Epithelial cell of proximal tubule (primary cell): Measurements from ENCODE around the gene USP27X. TPM values are rescaled to one million over a fixed set of nuclear protein-coding genes. Genes with fewer than 3 reads are reported as not detected.

Source experiments
- DNase-seq: peaks from one replicate; pipeline ENCODE4 v3.0.0-alpha.2; 2011; ENCODE audit warnings: low read depth
- H3K4me3 ChIP-seq: 2 replicates; pipeline ENCODE4 v1.5.1; 2011; ENCODE audit warnings: low read depth, mild to moderate bottlenecking, low read length
- CTCF ChIP-seq: conservative IDR thresholded peaks from 2 replicates; pipeline ENCODE4 v1.5.1; 2012; ENCODE audit warnings: low read depth, mild to moderate bottlenecking, low read length
- total RNA-seq: library from RNA; depleted of rRNA; stranded (reverse); fragments of >200 nt; gene quantifications from 2 replicates; pipeline ENCODE4 v1.2.3, GENCODE V29; 2015

Gene USP27X
- total RNA-seq, 1 donor from 2014 or later: 2.7 TPM

- no peak for DNase-seq
- TF ChIP-seq CTCF: no peak
- no peak overlapping the region for H3K4me3 ChIP-seq
Observed at GRCh38 chrX:49912861-49913260, 33.6 kb downstream of the USP27X start.

GRCh38 chrX:49915361-49916222, 36.3 kb downstream of the USP27X start:
- DNase-seq: no peak
- no peak overlapping the region for H3K4me3 ChIP-seq
- peak; percentile 83 for TF ChIP-seq CTCF

GRCh38 chrX:49919617-49920016, 40.3 kb downstream of the USP27X start:
- H3K4me3 ChIP-seq: no peak overlapping the region
- peak; percentile 68 for TF ChIP-seq CTCF
- DNase-seq: no peak

GRCh38 chrX:49921109-49921508, 41.8 kb downstream of the USP27X start:
- no peak for TF ChIP-seq CTCF

GRCh38 chrX:49922291-49923241, 43.3 kb downstream of the USP27X start, which contains the start of gene CLCN5:
CLCN5 (plus strand) TSS chrX:49922596; CDS start chrX:49925299, 2,703 bp downstream.
- no peak for DNase-seq
- no peak for TF ChIP-seq CTCF
- H3K4me3 ChIP-seq: peak within 1 kb of the TSS; percentile 75

More at GRCh38 chrX:49921109-49921508, 41.8 kb downstream of the USP27X start:
- DNase-seq: no peak
- H3K4me3 ChIP-seq: no peak overlapping the region

- H3K4me3 ChIP-seq: peak overlapping the region; percentile 6
- no peak for TF ChIP-seq CTCF
- no peak for DNase-seq
Observed at GRCh38 chrX:49925176-49925575, 45.9 kb downstream of the USP27X start.
